HG03025 (cell line): ENCODE results near the gene ANKRD42.
"Not testable (repeated sequence)": the region's sequence is repeated elsewhere in the genome, so short reads cannot be mapped to it uniquely, and the experiment has no call there.

Experiments used
- ATAC-seq: cut with Tn5 transposase; IDR thresholded peaks from one replicate; pipeline ENCODE4 v1.9.1; 2021; ENCODE audit warnings: mild to moderate bottlenecking, moderate library complexity; ENCODE audit not compliant: unreplicated experiment, low FRiP score

ANKRD42 gene

DNA sequence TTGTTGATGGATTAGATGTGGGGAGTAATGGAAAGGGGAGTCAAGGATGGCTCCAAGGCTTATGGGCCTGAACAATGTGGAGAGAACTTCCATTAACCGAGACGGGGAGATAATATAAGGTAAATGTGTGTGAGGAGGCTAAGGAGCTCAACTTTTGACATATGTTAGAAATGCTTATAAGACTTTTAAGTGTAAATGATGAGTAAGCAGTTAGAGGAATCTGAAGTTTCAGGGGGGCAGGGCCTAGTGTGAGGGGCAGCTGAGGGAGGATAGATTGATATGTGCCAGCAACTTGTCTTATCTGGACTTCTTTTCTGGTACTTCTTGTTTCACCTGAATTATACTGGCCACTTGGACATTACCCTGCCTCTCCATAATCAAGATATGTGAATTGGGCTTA lies 29.9 kb downstream of the ANKRD42 start:
- ATAC-seq: no peak

DNA sequence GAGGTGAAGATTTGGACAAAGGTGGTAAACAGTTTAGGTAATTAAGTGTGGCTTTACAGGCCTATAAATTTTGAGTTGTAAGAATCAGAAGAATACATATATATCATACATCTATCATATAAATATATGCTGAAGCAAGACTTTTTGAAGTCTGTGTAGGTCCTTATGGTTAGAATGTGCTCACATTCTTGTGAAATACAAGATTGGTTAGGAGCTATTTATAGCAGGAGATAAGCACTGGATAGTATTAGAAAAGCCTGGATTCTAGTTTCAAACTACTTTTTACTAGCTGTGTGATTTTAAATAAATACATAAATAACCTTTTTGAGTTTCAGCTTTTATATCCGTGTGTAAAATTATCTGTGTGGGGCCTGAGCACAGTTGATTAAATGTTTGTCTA lies 42.3 kb downstream of the ANKRD42 start:
- no peak for ATAC-seq

DNA sequence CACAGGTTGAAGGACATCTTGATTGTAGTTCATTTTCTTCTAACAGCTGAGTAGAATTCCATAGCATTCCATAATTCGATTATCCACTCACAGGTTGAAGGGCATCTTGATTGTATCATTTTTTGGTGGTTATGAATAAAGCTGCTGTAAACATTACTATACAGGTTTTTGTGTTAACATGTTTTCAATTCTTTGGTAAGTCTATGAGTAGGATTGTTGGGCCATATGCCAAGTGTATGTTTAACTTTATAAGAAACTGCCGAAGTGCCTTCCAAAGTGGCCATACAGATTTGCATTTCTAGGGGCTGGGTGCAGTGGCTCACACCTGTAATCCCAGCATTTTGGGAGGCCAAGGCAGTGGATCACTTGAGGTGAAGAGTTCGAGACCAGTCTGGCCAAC lies 44.6 kb downstream of the ANKRD42 start:
- no peak for ATAC-seq

DNA sequence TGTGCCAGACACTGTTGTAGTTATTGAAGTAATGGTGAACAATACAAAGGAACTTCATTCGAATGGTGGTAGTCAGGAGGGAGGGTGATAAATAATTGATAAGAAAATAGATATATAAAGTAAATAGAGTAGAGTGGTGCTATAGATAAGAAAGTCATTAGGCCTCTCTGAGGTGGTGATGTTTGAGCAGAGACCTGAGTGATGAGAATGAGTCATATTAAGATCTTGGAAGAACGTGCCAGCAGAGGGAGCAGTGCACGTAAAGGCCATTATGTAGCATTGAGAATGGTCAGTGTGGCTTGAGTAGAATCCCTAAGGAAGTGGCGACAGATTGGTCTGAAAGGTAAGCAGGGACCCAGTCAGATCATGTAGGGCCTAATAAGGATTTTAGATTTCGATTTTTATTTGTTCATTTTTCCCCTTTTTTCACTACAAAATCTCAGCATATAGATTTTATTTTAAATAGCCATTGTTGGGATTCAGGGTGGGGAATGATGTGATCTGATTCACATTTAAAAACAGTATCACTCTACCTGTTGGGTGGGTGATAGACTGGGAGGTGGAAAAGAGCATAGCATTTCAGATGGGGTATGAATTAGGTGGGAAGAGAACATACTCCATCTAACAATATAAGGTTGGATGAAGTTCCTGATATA lies 47.9 kb downstream of the ANKRD42 start:
- no peak for ATAC-seq

- ATAC-seq: peak; percentile 53
These were observed 55.9 kb downstream of the ANKRD42 start for GRCh38 chr11:83249445-83249844.

DNA sequence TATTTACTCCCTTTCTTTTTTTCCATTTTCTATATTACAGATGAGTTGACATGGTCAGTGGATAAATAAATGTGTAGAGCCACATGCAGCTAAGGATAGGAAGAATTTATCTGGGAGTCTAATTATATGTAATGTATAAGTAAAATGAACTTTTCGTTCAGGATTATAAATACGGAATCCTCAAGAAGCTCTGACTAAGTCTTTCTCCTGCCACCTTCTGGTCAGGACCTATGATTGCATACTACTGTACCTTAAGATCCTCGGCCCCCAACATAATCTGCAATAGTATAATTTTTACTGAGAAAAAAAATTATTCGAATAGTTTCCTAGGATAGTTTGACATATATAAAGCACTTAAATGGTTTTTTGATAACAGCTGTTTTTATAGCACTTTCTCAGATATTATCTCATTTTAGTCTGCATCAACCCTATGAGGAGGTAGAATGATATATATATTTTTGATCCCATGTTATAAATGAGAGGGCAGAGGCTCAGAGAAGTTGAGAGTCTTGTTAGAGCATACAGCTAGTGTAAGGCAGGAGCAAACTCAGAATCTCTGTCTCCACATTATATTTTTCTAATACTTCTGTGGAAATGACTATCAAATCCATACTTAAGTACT lies 56.6 kb downstream of the ANKRD42 start:
- peak; percentile 50 for ATAC-seq

DNA sequence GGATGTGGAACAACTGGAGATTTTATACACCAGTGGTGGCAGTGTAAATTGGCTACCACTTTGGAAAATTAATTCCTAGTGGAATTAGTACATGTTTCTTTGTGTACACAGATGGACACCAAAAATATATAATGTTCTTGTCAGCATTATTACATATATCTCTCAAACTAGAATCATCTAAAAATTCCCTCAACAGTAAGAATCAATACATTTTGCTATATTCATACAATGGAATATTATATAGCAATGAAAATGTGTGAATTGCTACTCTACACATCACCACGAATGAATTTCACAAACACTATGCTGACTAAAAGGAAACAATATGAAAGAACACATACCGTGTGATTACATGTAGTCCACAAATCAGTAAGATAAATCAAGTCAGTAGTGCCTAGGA lies 58.8 kb downstream of the ANKRD42 start:
- no peak for ATAC-seq

- ATAC-seq: no peak
These were observed 59.4 kb downstream of the ANKRD42 start for GRCh38 chr11:83252941-83253340.

DNA sequence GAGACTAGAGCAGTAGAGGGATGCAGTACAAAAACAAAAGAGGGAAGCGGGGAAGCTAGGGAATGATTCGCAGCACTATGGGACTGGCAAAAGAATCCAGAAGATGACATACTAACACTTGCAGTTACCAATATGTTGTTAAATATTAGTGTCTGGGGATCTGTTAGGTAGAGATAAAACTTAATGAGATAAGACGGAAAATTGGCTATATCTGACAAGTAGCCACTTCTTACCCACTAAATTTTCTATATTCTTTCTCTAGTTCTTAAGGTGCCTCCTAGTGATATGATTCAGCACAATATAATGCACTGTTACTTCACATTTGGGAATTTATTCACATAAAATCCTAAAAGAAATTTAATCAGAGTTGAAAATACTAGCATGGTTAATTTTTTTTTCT lies 61.9 kb downstream of the ANKRD42 start:
- no peak for ATAC-seq

DNA sequence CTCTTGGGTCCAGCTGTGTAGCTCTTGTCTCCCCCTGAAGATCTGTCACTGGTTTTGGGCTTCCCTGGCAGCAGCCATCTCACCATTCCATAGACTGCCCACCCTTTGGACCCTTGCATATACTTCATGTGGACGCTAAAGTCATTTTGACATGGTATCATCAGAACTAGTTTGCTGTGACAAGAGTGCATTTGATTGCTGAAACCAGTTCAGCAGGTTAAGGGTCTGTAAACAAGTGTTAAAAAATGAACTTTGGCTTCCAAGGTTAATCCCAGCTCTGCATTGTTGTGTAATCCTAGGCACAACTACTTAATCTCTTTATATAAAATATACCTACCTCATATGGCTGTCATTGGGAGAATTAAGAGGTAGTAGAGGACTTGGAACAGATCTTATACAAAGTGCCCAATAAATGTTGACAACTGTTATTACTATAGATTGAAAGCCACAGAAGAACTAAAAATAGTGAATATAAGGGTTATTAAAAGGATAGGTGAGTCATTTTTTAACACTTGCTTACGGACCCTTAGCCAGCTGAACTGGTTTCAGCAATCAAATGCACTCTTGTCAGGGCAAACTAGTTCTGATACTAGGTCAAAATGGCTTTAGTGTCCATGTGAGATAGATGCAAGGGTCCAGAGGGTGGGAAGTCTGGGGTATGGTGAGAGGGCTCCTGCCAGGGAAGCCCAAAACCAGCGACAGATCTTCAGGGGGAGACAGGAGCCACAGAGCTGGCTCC lies 63.3 kb downstream of the ANKRD42 start:
- no peak for ATAC-seq

DNA sequence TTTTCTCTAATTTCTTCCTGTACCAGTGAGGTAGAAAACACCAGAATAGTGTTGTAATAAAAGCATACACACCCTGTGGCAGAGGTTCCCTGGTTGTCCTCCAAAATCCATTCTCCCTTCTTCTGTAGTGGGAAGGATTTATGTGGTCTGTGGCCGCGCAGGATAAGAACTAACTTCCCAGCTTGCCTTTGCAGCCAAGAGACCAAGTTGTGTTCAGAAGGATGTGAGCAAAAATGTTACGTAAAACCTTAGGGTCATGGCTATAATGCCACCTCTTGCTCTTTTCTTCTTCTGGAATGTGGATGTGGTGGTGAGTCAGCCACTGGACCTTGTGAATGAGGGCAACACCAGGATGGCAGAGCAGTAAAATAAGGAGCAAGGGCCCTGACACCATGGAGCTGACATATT lies 64.3 kb downstream of the ANKRD42 start:
- ATAC-seq: no peak

DNA sequence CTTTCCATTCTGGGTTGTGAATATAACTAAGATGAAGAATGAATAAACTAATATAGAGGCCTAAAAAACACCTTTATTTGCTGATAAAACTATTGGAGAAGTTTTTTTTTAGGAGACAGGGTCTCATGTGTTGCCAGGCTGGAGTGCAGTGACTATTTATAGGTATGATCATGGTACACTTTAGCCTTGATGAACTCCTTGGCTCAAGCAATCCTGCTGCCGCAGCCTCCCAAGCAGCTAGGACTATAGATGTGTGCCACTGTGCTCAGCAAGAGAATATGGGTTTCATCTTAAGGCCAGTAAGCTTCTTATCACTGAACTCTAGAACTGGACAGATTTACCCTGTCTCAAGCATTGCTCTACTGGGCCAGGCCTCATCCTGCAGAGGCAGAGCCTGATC lies 66.0 kb downstream of the ANKRD42 start:
- no peak for ATAC-seq

DNA sequence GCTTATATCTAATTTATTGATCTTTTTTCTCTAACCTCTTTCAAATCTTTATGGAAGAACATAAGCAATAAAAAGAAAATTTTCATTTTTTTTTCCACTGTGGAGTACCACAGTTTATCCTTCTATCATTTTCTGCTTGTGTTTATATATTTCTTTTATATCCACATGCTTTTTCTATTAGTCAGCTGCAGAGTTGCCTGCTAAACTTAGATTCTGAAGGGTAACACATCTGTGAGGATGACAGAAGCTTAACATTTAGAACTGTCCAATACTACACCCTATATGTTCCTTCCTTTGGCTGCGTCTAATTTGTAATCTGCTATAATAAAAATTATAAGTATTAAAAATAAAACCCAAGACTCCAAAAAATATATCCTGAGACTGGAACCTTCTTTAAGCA lies 71.8 kb downstream of the ANKRD42 start:
- ATAC-seq: no peak

- not testable (repeated sequence) for ATAC-seq
These were observed 75.6 kb downstream of the ANKRD42 start for GRCh38 chr11:83269080-83269479.

DNA sequence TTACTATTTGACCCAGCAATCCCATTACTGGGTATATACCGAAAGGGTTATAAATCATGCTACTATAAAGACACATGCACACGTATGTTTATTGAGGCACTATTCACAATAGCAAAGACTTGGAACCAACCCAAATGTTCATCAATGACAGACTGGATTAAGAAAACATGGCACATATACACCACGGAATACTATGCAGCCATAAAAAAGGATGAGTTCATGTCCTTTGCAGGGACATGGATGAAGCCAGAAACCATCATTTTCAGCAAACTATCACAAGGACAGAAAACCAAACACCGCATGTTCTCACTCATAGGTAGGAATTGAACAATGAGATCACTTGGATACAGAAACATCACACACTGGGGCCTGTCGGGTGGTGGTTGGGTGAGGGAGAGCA lies 78.2 kb downstream of the ANKRD42 start:
- ATAC-seq: not testable (repeated sequence)

- ATAC-seq: no peak
These were observed 79.1 kb downstream of the ANKRD42 start for GRCh38 chr11:83272627-83273026.

DNA sequence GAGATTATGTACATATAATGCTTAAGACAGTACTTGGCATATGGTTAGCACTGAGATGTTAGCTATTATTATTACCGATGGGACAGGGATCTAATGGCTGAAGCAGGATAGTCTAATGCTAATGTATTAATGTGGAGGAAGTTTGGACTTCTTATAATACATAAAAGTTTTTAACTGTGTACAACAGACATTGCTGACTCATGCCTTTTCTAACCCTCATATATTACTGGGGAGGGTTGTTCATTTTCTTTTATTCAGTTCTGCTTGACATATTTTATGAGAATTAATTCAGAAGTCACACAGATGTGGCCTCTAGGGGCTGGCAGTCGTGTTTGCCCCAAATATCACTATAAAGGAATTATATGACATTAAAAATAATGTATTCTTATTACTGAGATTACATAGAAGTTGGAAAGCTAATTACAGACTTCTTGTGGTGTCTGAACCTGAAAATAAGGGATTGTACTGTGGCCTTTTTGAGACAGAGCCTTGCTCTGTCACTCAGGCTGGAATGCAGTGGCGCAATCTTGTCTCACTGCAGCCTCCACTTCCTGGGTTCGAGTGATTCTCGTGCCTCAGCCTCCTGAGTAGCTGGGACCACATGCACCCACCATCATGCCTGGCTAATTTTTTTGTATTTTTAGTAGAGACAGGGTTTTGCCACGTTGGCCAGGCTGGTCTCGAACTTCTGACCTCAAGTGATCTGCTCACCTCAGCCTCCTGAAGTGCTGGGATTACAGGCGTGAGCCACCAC lies 82.6 kb downstream of the ANKRD42 start:
- no peak for ATAC-seq

- ATAC-seq: no peak
These were observed 84.8 kb downstream of the ANKRD42 start for GRCh38 chr11:83278351-83278750.

DNA sequence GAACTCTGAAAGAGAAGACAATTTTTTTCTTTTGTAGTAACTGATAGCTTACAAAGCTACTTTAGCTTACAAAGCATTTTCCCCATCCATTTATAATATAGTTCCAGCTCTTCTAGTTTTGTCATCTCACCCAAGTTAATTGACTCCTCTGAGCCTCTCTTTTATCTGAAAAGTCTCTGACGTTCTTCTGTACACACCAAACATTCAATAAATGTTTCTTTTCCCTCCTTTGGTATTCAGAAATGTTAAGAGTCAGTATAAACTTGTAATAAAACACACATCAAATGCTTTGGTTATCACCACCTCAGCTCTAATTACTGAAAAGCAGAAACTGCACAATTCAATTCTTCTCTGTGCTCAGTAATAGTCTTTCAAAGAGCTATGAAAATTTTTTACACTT lies 86.7 kb downstream of the ANKRD42 start:
- ATAC-seq: no peak

DNA sequence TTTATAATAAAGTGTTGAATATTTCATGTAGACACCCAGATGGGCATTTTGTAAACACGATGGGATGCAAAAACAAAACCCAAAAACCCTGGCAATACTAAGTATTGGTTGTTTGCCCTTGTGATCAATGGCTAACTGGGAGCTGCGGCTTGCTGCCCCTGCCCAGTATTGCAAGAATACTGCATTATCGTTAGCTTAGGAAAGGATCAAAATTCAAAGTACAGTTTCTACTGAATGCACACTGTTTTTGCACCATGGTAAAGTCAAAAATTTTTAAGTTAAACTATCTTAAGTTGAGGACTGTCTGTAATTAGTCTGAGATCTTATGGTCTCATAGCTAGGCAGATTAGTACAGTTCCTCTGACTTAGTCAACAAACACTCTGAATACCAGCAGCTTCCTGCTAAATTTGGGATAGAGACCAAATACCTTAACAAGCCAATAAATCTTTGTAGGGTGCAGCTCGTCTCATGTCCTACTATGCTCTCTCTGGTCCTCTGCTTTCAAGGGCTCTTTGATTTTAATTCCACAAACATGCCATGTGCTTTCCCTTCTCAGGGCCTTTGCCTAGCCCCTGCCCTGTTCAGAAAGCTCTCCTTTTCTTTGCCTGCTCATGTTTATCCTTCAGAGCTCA lies 88.7 kb downstream of the ANKRD42 start:
- ATAC-seq: no peak
